AG09309 (cell line): ENCODE data around the gene KIF1B.
A peak's percentile ranks its signal among the peaks of the same experiment; 100 is the strongest.
"Not testable (repeated sequence)": the region's sequence is repeated elsewhere in the genome, so short reads cannot be mapped to it uniquely, and the experiment has no call there.

Experiments used
- DNase-seq: peaks from one replicate; pipeline ENCODE4 v3.0.0-alpha.2; 2010; ENCODE audit warnings: low read depth
- H3K4me3 ChIP-seq: 2 replicates; pipeline ENCODE4 v1.5.1; 2011; ENCODE audit warnings: mild to moderate bottlenecking, low read depth, low read length, moderate library complexity; ENCODE audit not compliant: control insufficient read depth
- CTCF ChIP-seq: IDR thresholded peaks from 2 replicates; pipeline ENCODE4 v1.5.1; 2011; ENCODE audit warnings: mild to moderate bottlenecking, low read depth, low read length, inconsistent platforms; ENCODE audit not compliant: insufficient read depth, control insufficient read depth; ENCODE audit errors: missing control alignments

The KIF1B gene

GRCh38 chr1:10421637-10422036, 211.3 kb downstream of the KIF1B start:
- H3K4me3 ChIP-seq, result no peak overlapping the region
- DNase-seq, result no peak
- no peak for TF ChIP-seq CTCF

- no peak overlapping the region for H3K4me3 ChIP-seq
- TF ChIP-seq CTCF, result no peak
- DNase-seq, result no peak
Measured at GRCh38 chr1:10424034-10424433, 213.7 kb downstream of the KIF1B start.

GRCh38 chr1:10424651-10425050, 214.3 kb downstream of the KIF1B start:
- no peak for TF ChIP-seq CTCF
- no peak overlapping the region for H3K4me3 ChIP-seq
- no peak for DNase-seq

- not testable (repeated sequence) for H3K4me3 ChIP-seq, DNase-seq
Measured at GRCh38 chr1:10425826-10426534, 215.6 kb downstream of the KIF1B start.

GRCh38 chr1:10426535-10426848, 216.1 kb downstream of the KIF1B start:
- H3K4me3 ChIP-seq, DNase-seq: not testable (repeated sequence)

- no peak overlapping the region for H3K4me3 ChIP-seq
- no peak for DNase-seq
- TF ChIP-seq CTCF, result no peak
Measured at GRCh38 chr1:10428984-10429383, 218.6 kb downstream of the KIF1B start.

- H3K4me3 ChIP-seq, result peak overlapping the region; percentile 86
- DNase-seq, result no peak
- no peak for TF ChIP-seq CTCF
Measured at GRCh38 chr1:10429868-10430215, 219.5 kb downstream of the KIF1B start.

GRCh38 chr1:10430216-10431069, 220.1 kb downstream of the KIF1B start, which contains the start of gene CENPS:
CENPS (plus strand) TSS chr1:10430433; CDS start chr1:10430518, 85 bp downstream.
- peak; percentile 79 for TF ChIP-seq CTCF
- DNase-seq, result peak; percentile 16

More at GRCh38 chr1:10430216-10431069, 220.1 kb downstream of the KIF1B start, which contains the start of gene CENPS:
- peak within 1 kb of the TSS; percentile 86 for H3K4me3 ChIP-seq
